IMR-90 (cell line): ENCODE measurements around the gene PRR5. TPM values are rescaled to one million over a fixed set of nuclear protein-coding genes. Genes with fewer than 3 reads are reported as not detected.

Experiments
- ATAC-seq: fragments of 200-7000 bp; cut with Tn5 transposase; 2 replicates; pipeline ENCODE4 v1.9.1; 2020; ENCODE audit warnings: low read depth, mild to moderate bottlenecking, moderate library complexity
- BruUV-seq: library from RNA; stranded (reverse); fragments of 400-500 nt; replicated peaks from 2 replicates; lab custom pipeline; 2021; lab: Mats Ljungman, UMichigan
- CTCF ChIA-PET: fragments of 300-600 bp; formaldehyde crosslinking; extraction: SDS; loops from one replicate; lab custom pipeline; 2021; ENCODE audit warnings: antibody characterized with exemption; lab: Yijun Ruan, JAX
- POLR2A ChIA-PET: fragments of 300-600 bp; sonication (Branson Sonifier 250); formaldehyde crosslinking; loops from one replicate; lab custom pipeline; 2022; ENCODE audit warnings: antibody characterized with exemption; ENCODE audit not compliant: unreplicated experiment; lab: Charles Lee
- DNase-seq: peaks from one replicate; pipeline ENCODE4 v3.0.0; 2013
- H2AFZ ChIP-seq: replicated peaks from 2 replicates; pipeline ENCODE3; 2013; ENCODE audit warnings: low read length, mild to moderate bottlenecking; ENCODE audit not compliant: poor library complexity
- H2AK5ac ChIP-seq: 2 replicates; pipeline ENCODE4 v1.6.1; 2013; ENCODE audit warnings: low read depth, low read length, inconsistent platforms
- H2AK9ac ChIP-seq: replicated peaks from 2 replicates; pipeline ENCODE3; 2013; ENCODE audit warnings: mild to moderate bottlenecking, low read depth, low read length, moderate library complexity; ENCODE audit not compliant: poor library complexity
- H2BK120ac ChIP-seq: 2 replicates; pipeline ENCODE4 v1.6.1; 2013; ENCODE audit warnings: low read depth, low read length, inconsistent platforms
- H2BK15ac ChIP-seq: 3 replicates; pipeline ENCODE4 v1.6.1; 2013; ENCODE audit warnings: low read depth, low read length, inconsistent platforms
- H2BK20ac ChIP-seq: 2 replicates; pipeline ENCODE4 v1.6.1; 2013; ENCODE audit warnings: low read depth, mild to moderate bottlenecking, inconsistent platforms, low read length, moderate library complexity
- H2BK5ac ChIP-seq: 2 replicates; pipeline ENCODE4 v1.6.1; 2013; ENCODE audit warnings: mild to moderate bottlenecking, low read depth, low read length, inconsistent platforms; ENCODE audit not compliant: poor library complexity, severe bottlenecking
- H3K14ac ChIP-seq: replicated peaks from 2 replicates; pipeline ENCODE4 v1.6.1; 2013; ENCODE audit warnings: low read depth, low read length, inconsistent platforms
- H3K18ac ChIP-seq: 2 replicates; pipeline ENCODE4 v1.6.1; 2013; ENCODE audit warnings: low read depth, low read length, control low read depth
- H3K23ac ChIP-seq: 2 replicates; pipeline ENCODE4 v1.6.1; 2013; ENCODE audit warnings: low read depth, low read length, inconsistent platforms
- H3K27ac ChIP-seq: 2 replicates; pipeline ENCODE4 v1.5.1; 2013; ENCODE audit warnings: mild to moderate bottlenecking, control low read depth, low read length; ENCODE audit not compliant: insufficient read depth
- H3K27me3 ChIP-seq: 2 replicates; pipeline ENCODE4 v1.6.1; 2013; ENCODE audit warnings: low read length; ENCODE audit not compliant: control insufficient read depth, insufficient read depth
- H3K36me3 ChIP-seq: 2 replicates; pipeline ENCODE4 v1.6.1; 2013; ENCODE audit warnings: low read length, mixed read lengths; ENCODE audit not compliant: control insufficient read depth, insufficient read depth
- H3K4ac ChIP-seq: 2 replicates; pipeline ENCODE4 v1.6.1; 2013; ENCODE audit warnings: low read depth, low read length, inconsistent platforms
- H3K4me1 ChIP-seq: 2 replicates; pipeline ENCODE4 v1.6.1; 2013; ENCODE audit warnings: low read length, mixed read lengths; ENCODE audit not compliant: control insufficient read depth, insufficient read depth
- H3K4me2 ChIP-seq: 2 replicates; pipeline ENCODE4 v1.6.1; 2013; ENCODE audit warnings: low read depth, mild to moderate bottlenecking, control low read depth, low read length, moderate library complexity
- H3K4me3 ChIP-seq: 2 replicates; pipeline ENCODE4 v1.5.1; 2013; ENCODE audit warnings: low read depth, mild to moderate bottlenecking, control low read depth, low read length, moderate library complexity; ENCODE audit not compliant: insufficient read depth
- H3K56ac ChIP-seq: 2 replicates; pipeline ENCODE4 v1.6.1; 2013; ENCODE audit warnings: low read length, inconsistent platforms; ENCODE audit not compliant: insufficient read depth; ENCODE audit errors: extremely low read depth
- H3K79me1 ChIP-seq, 2 experiments: 2 replicates each; pipeline ENCODE4 v1.6.1; 2013; ENCODE audit warnings: low read length in 2 of 2, inconsistent platforms in 1 of 2, low read depth in 1 of 2
- H3K9ac ChIP-seq: 2 replicates; pipeline ENCODE4 v1.6.1; 2013; ENCODE audit warnings: low read depth, low read length, control low read depth
- H3K9me1 ChIP-seq: 2 replicates; pipeline ENCODE4 v1.6.1; 2013; ENCODE audit warnings: low read length, inconsistent platforms; ENCODE audit not compliant: insufficient read depth
- H3K9me3 ChIP-seq: 2 replicates; pipeline ENCODE4 v1.6.1; 2013; ENCODE audit warnings: low read length; ENCODE audit not compliant: control insufficient read depth, insufficient read depth
- H4K20me1 ChIP-seq: 2 replicates; pipeline ENCODE4 v1.6.1; 2013; ENCODE audit warnings: low read length, inconsistent platforms; ENCODE audit not compliant: insufficient read depth
- H4K5ac ChIP-seq: 2 replicates; pipeline ENCODE4 v1.6.1; 2013; ENCODE audit warnings: mild to moderate bottlenecking, low read depth, low read length, control low read depth
- H4K8ac ChIP-seq, 2 experiments: 2 replicates each; pipeline ENCODE4 v1.6.1; 2013; ENCODE audit warnings: low read depth in 2 of 2, low read length in 2 of 2, control low read depth in 1 of 2, inconsistent platforms in 1 of 2
- H4K91ac ChIP-seq: 2 replicates; pipeline ENCODE4 v1.6.1; 2013; ENCODE audit warnings: low read depth, low read length, inconsistent platforms; ENCODE audit not compliant: insufficient read depth
- NFE2L2 ChIP-seq: fragments of 150-350 bp; IDR thresholded peaks from 2 replicates; pipeline ENCODE4 v1.6.1; 2016; ENCODE audit warnings: low read depth, mild to moderate bottlenecking, low read length
- RCOR1 ChIP-seq: IDR thresholded peaks from 2 replicates; pipeline ENCODE4 v1.6.1; 2012; ENCODE audit warnings: mild to moderate bottlenecking, low read length, improper control_type of control experiment; ENCODE audit not compliant: insufficient replicate concordance
- WGBS, 2 experiments: methylation state at CpG; one replicate each; pipeline versions ENCODE4 v1.1.5 to v1.1.7; 2013; ENCODE audit warnings: missing lambda C conversion rate in 2 of 2; ENCODE audit not compliant: insufficient read length in 1 of 2; ENCODE audit errors: extremely low coverage in 2 of 2; 5-methylcytosine and 5-hydroxymethylcytosine counted together
- dilution Hi-C: fragments of 300-500 bp; cut with HindIII; formaldehyde crosslinking; loops from one replicate; pipeline ENCODE4 v1.14.3; 2018; ENCODE audit warnings: low sequenced_read_pairs; ENCODE audit not compliant: unreplicated experiment
- in situ Hi-C: fragments of 300-500 bp; cut with MboI; formaldehyde crosslinking; loops from 3 replicates; pipeline ENCODE4 v1.14.3; 2019; ENCODE audit warnings: low sequenced_read_pairs, inconsistent platforms, mixed read lengths
- intact Hi-C: fragments of 100-400 bp; cut with micrococcal nuclease; formaldehyde crosslinking; loops from 2 replicates; pipeline ENCODE4 v1.10.0; 2022
- polyA plus RNA-seq, 3 experiments: library from polyadenylated mRNA; depleted of rRNA; stranded (reverse); fragments of >200 nt; gene quantifications; 2 replicates each; pipeline ENCODE4 v1.2.3, GENCODE V29; 2012; ENCODE audit warnings: low replicate concordance in 1 of 3
- total RNA-seq: library from RNA; depleted of rRNA; stranded (reverse); fragments of >200 nt; gene quantifications from 2 replicates; pipeline ENCODE4 v1.2.3, GENCODE V29; 2012
- TF ChIP-seq, protein P1 (sequence below): conservative IDR thresholded peaks from 2 replicates; pipeline ENCODE4 v1.5.1; 2012; ENCODE audit warnings: mild to moderate bottlenecking, low read depth, low read length, improper control_type of control experiment
- TF ChIP-seq, protein P2 (sequence below): fragments of 150-350 bp; IDR thresholded peaks from 2 replicates; pipeline ENCODE4 v1.6.1; 2016; ENCODE audit warnings: low read depth, mild to moderate bottlenecking, low read length, moderate library complexity, borderline replicate concordance

PRR5 gene
- total and polyA plus RNA-seq, 2 of the 4 experiments (the other 2 are of a cell fraction), result 8.1 to 24.3 TPM

DNA sequence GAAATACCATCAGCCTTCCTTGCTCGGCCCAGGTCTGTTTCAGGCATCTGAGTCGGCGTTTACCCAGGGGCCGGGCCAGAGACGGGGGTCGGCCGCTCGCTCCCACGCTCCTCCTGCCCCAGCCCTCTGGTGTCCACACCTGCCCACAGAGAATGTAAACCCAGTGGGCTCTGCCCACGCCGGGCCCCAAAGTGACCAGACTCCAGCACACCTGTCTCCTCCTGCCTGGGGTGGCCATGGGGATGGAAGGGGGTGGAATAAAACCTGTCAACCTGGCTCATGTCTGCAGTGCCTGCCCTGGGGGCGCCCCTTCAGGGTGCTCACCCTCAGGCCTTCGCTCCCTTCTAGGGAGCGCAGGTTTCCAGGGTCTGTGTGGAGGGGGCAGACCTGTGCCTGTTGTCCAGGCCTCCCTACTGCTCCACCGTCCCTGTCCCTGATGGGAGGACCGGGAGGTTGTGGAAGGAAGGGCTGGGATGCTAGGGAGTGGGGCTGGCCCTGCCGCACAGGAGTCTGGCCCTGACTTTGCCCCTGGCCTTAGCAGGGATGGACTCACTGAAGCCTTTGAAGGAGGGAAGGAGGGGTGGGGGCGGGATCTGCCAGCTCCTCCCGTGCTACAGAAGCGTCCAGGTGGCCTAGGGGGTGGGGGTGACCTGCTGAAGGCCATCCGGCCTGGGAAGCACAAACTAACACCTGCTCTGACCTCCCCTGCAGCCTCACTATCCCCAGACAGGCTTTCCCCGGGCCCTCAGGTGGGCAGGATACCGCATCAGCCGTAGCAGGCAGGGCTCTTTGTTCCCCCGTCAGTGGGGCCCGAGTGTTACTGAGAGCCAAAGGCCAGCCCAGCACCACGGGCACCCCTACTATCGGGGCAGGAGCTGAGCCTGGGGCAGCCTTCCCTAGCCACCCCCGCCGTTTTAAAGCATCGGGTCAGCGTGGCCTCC lies 35.7 kb downstream of the PRR5 start:
- no TSS peak for BruUV-seq
- POLR2A ChIA-PET, result no interaction called here
- Histone ChIP-seq H3K79me1 (no peaks in the 10 kb centered on the region), H2BK5ac (no peak overlapping the region), H3K9ac (no peak overlapping the region), H2AK9ac (peak overlapping the region; percentile 65), H3K4me3 (no peak overlapping the region), H4K20me1 (peaks cover 3% of the 10 kb centered on the region), H2BK15ac (no peak overlapping the region), H3K18ac (no peak overlapping the region), H3K56ac (no peak overlapping the region), H3K4me2 (no peak overlapping the region), H2AK5ac (peak overlapping the region; percentile 93), H3K36me3 (peaks cover 1% of the 10 kb centered on the region), H3K23ac (no peak overlapping the region), H2BK120ac (0 out of 2 replicates have a peak overlapping the region, but pooled peaks have one; percentile 48), H3K9me3 (no peaks in the 10 kb centered on the region), H3K27me3 (no peaks in the 10 kb centered on the region), H3K27ac (no peak overlapping the region), H3K9me1 (peaks cover 12% of the 10 kb centered on the region), H2BK20ac (0 out of 2 replicates have a peak overlapping the region, but pooled peaks have one; percentile 7), H2AFZ (no peak overlapping the region), H3K4me1 (peaks cover 21% of the 10 kb centered on the region), H4K91ac (no peak overlapping the region), H3K14ac (no peak overlapping the region), H4K8ac (no peak overlapping the region), H4K5ac (no peak overlapping the region), H3K4ac (peak overlapping the region; percentile 43; the same call in 1 of the 2 replicates)
- no CpG with 5 or more reads among the region's 32 CpGs for WGBS, 2 experiments
- no peak for DNase-seq
- intact Hi-C loops (no loop called here), in situ Hi-C loops (loop anchor here (5.0 kb wide), 1 partner anchor 40 kb away; no protein-coding TSS in a partner anchor), dilution Hi-C loops (no loop called here)
- CTCF ChIA-PET, result no interaction called here
- TF ChIP-seq, protein P1, sequence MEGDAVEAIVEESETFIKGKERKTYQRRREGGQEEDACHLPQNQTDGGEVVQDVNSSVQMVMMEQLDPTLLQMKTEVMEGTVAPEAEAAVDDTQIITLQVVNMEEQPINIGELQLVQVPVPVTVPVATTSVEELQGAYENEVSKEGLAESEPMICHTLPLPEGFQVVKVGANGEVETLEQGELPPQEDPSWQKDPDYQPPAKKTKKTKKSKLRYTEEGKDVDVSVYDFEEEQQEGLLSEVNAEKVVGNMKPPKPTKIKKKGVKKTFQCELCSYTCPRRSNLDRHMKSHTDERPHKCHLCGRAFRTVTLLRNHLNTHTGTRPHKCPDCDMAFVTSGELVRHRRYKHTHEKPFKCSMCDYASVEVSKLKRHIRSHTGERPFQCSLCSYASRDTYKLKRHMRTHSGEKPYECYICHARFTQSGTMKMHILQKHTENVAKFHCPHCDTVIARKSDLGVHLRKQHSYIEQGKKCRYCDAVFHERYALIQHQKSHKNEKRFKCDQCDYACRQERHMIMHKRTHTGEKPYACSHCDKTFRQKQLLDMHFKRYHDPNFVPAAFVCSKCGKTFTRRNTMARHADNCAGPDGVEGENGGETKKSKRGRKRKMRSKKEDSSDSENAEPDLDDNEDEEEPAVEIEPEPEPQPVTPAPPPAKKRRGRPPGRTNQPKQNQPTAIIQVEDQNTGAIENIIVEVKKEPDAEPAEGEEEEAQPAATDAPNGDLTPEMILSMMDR, result no peak
- TF ChIP-seq, protein P2, sequence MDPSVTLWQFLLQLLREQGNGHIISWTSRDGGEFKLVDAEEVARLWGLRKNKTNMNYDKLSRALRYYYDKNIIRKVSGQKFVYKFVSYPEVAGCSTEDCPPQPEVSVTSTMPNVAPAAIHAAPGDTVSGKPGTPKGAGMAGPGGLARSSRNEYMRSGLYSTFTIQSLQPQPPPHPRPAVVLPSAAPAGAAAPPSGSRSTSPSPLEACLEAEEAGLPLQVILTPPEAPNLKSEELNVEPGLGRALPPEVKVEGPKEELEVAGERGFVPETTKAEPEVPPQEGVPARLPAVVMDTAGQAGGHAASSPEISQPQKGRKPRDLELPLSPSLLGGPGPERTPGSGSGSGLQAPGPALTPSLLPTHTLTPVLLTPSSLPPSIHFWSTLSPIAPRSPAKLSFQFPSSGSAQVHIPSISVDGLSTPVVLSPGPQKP, result no peak
- TF ChIP-seq NFE2L2, result no peak
- TF ChIP-seq RCOR1, result no peak
- no peak for ATAC-seq
